GM19455 (cell line): ENCODE data around the gene OR6B1.
"Not testable (repeated sequence)": the region's sequence is repeated elsewhere in the genome, so short reads cannot be mapped to it uniquely, and the experiment has no call there.

ENCODE experiments used
- ATAC-seq: cut with Tn5 transposase; IDR thresholded peaks from one replicate; pipeline ENCODE4 v1.9.1; 2021; ENCODE audit not compliant: unreplicated experiment

The OR6B1 gene

DNA sequence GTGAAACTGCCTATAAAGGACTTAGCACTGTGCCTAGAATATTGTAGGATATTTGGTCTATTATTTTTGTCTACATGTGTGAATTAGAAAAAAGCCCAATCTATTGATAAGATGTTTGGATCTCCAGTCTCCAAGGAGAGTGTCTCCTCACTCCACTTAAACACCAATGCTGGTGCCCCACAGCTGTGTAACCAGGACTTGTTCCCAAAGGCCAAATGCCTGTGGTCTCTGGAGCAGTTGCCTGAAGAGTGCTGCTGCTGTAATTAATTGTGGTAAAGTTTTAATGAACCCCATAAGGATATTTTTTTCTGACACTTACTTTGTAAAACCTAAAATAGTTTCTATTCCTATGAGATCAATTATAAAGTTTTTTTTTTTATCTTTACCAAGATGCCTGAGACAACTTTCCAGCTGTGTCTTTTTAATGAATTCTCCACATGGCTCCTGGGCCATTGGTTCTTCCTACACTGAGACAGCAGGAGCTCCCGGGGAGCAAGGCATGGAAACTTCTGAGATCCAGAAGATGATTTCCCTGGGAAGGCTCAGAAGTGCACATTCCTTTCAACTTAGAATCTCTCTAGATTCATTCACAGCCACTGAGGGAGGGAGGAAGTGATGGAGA lies 37.4 kb downstream of the OR6B1 start:
- no peak for ATAC-seq

DNA sequence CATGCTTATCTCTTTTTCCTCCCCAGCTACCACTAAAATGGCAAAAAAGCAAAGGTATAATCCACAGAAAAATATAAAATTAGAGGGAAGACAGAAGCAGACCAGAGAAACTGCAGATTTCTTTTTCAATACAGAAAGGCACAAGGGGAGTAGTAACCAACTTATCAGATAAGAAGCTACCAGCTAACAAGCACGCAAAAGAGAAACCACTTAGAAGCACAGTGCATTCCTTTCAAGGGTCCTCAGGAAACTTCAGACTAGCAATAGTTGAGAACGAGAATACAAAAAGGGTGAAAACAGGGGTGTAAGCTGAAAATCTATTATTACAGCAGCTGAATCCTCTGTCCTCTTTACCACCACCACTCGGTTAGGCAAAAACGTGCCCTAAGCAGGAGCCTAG lies 38.8 kb downstream of the OR6B1 start:
- ATAC-seq = no peak

DNA sequence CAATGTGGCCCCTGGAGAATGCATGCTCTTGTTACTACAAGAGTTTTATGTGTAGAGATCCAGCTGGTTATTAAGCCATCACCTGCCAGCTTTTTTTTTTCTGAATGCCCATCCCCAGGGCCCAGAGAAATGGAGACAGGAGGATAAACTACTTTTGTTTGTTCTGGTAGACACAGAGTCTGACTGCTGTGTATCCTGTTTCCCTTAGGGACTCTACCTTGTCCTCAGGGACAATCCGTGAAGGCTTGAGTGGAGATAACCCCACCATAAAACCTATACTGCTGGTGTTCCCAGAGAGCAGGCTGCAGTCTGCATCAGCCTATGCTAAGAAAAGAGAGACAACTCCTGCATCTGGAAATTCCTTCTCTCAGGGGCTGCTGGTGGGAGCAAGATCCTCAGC lies 48.5 kb downstream of the OR6B1 start, which contains the start of gene OR2A5:
Gene OR2A5 (plus strand): TSS at position 301 of the 400 bp plus-strand sequence. CDS start 1,454 bp downstream, outside the sequence.
- no peak for ATAC-seq

DNA sequence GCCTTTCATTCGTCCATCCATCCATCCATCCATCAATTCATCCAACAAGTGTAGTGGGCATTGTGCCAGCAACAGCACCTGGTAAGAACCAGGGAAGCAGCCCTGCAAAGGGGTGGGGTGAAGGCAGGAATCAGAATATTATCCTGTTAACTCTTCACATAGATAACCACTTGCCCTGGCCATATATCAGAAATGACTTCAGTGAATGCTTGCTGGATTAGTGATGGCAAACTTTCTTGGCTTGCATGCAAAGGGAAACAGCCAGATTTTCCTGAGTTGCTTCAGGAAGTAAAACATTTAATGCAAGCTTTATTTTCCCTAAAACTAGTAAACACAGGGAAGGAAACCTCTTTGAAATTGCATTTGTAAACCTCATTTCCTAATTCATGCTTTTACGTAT lies 49.4 kb downstream of the OR6B1 start:
- no peak for ATAC-seq

DNA sequence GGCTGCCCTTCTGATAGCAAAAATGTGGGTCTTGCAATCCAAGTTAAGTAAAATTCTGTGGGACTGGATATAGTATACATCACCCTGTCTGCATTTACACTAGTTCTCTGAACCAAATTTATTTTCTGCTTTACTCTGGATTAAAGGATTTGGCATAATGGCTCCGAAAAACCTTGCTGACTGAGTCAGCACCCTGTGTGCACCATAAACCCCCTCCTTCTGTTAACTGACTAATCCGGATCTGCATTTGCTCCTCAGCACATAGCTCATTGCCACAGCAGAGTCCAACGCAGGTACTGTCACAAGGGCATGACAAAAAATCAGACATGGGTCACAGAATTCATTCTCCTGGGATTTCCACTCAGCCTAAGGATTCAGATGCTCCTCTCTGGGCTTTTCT lies 50.0 kb downstream of the OR6B1 start:
- no peak for ATAC-seq

DNA sequence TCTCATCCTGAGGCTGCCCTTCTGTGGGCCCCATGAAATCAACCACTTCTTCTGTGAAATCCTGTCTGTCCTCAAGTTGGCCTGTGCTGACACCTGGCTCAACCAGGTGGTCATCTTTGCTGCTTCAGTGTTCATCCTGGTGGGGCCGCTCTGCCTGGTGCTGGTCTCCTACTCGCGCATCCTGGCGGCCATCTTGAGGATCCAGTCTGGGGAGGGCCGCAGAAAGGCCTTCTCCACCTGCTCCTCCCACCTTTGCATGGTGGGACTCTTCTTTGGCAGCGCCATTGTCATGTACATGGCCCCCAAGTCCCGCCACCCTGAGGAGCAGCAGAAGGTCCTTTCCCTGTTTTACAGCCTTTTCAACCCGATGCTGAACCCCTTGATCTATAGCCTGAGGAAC lies 50.8 kb downstream of the OR6B1 start:
- ATAC-seq = not testable (repeated sequence)

DNA sequence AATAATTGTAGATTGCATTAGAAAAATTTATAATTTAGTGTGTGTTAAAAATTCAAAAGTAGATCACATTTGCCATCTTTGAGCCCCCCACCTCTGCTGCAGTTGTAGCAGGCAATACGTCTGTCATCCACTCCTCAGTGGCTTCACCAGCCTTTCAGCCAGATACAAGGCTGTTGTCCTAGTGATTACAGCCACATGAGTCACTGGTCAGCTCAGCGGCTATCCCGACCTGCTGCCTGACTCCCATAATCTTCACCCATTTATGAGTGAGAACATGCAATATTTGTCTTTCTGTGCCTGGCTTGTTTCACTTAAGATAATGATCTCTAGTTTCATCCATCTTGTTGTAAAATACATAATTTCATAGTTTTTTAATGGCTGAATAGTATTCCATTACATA lies 57.8 kb downstream of the OR6B1 start:
- no peak for ATAC-seq
